ENCODE data around the gene FERMT1. TPM values are rescaled to one million over a fixed set of nuclear protein-coding genes. Genes with fewer than 3 reads are reported as not detected.

The FERMT1 gene, protein sequence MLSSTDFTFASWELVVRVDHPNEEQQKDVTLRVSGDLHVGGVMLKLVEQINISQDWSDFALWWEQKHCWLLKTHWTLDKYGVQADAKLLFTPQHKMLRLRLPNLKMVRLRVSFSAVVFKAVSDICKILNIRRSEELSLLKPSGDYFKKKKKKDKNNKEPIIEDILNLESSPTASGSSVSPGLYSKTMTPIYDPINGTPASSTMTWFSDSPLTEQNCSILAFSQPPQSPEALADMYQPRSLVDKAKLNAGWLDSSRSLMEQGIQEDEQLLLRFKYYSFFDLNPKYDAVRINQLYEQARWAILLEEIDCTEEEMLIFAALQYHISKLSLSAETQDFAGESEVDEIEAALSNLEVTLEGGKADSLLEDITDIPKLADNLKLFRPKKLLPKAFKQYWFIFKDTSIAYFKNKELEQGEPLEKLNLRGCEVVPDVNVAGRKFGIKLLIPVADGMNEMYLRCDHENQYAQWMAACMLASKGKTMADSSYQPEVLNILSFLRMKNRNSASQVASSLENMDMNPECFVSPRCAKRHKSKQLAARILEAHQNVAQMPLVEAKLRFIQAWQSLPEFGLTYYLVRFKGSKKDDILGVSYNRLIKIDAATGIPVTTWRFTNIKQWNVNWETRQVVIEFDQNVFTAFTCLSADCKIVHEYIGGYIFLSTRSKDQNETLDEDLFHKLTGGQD
- total RNA-seq (2022; extraction: Qiagen RNA extraction; ENCODE audit: low read depth) = 14.4 to 16.7 TPM (median 15.2 TPM) in 5 replicates

DNA sequence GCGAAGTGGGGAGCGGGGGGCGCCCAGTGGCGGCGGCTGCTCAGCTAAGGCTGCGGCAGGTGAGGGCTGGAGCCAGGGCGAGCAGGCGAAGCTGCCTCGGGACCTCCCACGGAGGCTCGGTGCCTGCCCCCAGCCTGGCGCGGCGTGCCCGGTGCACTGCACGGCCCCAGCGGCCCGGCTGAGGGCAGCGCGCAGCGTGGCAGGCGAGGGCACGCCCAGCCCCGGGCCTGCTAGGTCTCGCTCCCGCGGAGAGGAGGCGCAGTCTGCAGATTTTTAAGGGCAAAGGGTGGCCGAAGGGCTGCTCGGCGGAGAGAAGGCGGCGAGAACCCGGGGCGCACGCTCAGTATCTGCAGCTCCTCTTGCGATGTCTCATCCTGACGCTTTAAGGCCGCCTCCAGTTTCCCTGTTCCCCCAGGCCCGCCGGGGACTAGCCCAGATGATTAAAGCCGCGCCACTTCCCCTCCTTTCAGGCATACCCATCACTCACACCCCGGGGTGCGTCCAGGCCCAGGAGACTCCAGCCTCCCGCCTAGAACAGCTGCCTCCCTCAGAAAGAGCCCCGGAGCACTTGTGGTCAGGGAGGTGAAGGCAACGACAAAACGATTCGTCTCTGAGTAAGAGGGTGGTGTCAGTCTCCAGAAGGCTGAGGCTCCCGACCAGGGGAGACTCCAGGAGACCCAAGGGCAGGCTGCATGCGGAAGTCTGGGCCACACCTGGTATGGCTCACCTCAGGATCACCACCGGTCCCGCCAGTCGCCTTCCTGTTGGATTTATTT is at the start of gene FERMT1:
Gene FERMT1, minus strand, starts transcription at position 158 of the 776 bp plus-strand sequence. CDS start 3,476 bp downstream, outside the sequence.

DNA sequence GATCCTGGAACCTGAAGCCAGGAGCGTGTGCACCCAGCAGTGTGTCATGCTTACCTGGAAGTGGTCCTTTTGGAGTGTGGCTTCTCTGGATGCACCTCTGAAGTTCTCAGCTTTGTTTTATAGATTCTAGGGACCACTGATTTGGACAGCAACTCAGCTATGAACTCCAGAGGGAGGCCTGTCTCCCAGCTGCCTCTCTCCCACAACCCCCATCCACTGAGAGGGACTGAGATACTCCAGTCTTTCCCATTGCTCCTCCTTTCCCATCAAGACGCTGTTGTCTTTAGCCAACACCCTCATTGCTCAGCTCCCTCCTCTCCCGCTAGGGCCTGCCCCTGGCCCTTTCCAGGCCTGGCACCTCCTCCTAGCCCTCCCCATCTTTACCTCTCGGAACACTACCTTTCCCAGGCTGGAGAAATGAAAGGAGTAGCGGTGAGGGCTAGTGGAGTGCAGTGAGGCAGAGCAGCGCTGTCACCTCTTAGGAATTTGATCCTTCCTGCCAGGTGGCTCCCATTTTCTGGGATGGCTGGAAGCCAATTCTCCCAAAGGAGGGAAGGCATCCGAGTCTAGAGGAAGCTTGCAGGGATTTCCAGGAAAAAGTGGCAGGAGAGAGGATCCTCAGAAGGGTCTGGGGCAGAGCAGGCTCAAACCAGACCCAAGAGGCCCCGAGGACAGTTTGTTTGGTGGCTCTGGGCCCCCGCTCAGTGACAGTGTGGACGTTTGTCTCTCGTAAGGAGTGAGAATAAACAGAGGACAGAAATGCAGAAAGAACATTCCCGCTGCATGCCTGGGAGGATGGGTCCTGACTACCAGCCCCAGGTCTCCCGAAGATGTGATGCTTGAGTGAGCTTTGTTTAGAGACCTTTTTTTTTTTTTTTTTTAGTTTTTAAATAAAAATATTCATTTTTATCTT is 68.8 kb downstream of the FERMT1 start, which contains the start of gene LRRN4:
Gene LRRN4, minus strand, starts transcription at position 285 of the 913 bp plus-strand sequence. CDS start 1,261 bp downstream, outside the sequence.

Other genes starting within 250 kb of the FERMT1 start
- 2.5 to 4.8 TPM (median 3.5 TPM) in 5 replicates for gene CHGB, start 211.5 kb downstream of the FERMT1 start, total RNA-seq (2022; extraction: Qiagen RNA extraction; ENCODE audit: low read depth)
- gene TRMT6, start 172.5 kb downstream of the FERMT1 start, total RNA-seq (2022; extraction: Qiagen RNA extraction; ENCODE audit: low read depth) = 43.4 to 62.4 TPM (median 46.5 TPM) in 5 replicates
- gene MCM8, start 172.4 kb downstream of the FERMT1 start, total RNA-seq (2022; extraction: Qiagen RNA extraction; ENCODE audit: low read depth) = 17.5 to 26.2 TPM (median 21.8 TPM) in 5 replicates
- gene CRLS1, start 116.9 kb downstream of the FERMT1 start, total RNA-seq (2022; extraction: Qiagen RNA extraction; ENCODE audit: low read depth) = 51.9 to 78.0 TPM (median 70.8 TPM) in 5 replicates
- gene LRRN4, start 69.0 kb downstream of the FERMT1 start, total RNA-seq (2022; extraction: Qiagen RNA extraction; ENCODE audit: low read depth) = 0.06 TPM in 2 of 5 replicates, not detected in the others

All from A549 treated with ZK216348 at 1 μM for 4 hours (cell line).